HCT116 (cell line): Measurements from ENCODE around the gene ZNF785. TPM values are rescaled to one million over a fixed set of nuclear protein-coding genes. Genes with fewer than 3 reads are reported as not detected.

ENCODE experiments used
- ATAC-seq: fragments of 200-7000 bp; cut with Tn5 transposase; 2 replicates; pipeline ENCODE4 v1.9.1; 2020; ENCODE audit warnings: mild to moderate bottlenecking, moderate library complexity
- BruUV-seq: library from RNA; stranded (reverse); fragments of 400-500 nt; replicated peaks from 2 replicates; lab custom pipeline; 2021; lab: Mats Ljungman, UMichigan
- CTCF ChIA-PET: fragments of 300-600 bp; sonication (Branson Sonifier 250); formaldehyde crosslinking; loops from one replicate; lab custom pipeline; 2021; ENCODE audit warnings: antibody characterized with exemption; lab: Charles Lee
- POLR2A ChIA-PET: fragments of 300-600, 350-600 bp; sonication (Branson Sonifier 250); formaldehyde crosslinking; loops from one replicate; lab custom pipeline; 2021; ENCODE audit warnings: antibody characterized with exemption; lab: Charles Lee
- RAD21 ChIA-PET, 2 experiments: fragments of 300-600 bp; sonication (Branson Sonifier 250); formaldehyde crosslinking; loops; one replicate each; lab custom pipeline; 2023; ENCODE audit warnings: low total read pairs in 2 of 2; ENCODE audit not compliant: uncharacterized antibody in 2 of 2, unreplicated experiment in 2 of 2, low non-redundant PET in 1 of 2; lab: Charles Lee
- DNase-seq: peaks from one replicate; pipeline ENCODE4 v3.0.0-alpha.2; 2010; ENCODE audit warnings: low read depth, low spot score
- H2AFZ ChIP-seq: fragments of 200-600 bp; shearing (Covaris generic), sonication (generic); 2 replicates; pipeline ENCODE4 v1.6.1; 2017; ENCODE audit warnings: low read depth, mixed run types, mixed read lengths, antibody characterized with exemption, low read length; ENCODE audit not compliant: poor library complexity, severe bottlenecking
- H3K27ac ChIP-seq: 2 replicates; pipeline ENCODE4 v1.5.1; 2012; ENCODE audit warnings: low read depth, low read length
- H3K27me3 ChIP-seq: fragments of 200-600 bp; sonication (generic); 2 replicates; pipeline ENCODE4 v1.6.1; 2016; ENCODE audit warnings: mixed run types, low read length, mixed read lengths; ENCODE audit not compliant: insufficient read depth
- H3K36me3 ChIP-seq, 2 experiments: fragments of 200-500 bp in 1 of 2; fragments of 200-600 bp in 1 of 2; sonication (Bioruptor generic) in 1 of 2; sonication (generic) in 1 of 2; 2 replicates each; pipeline versions ENCODE4 v1.5.1 to v1.6.1; 2014 to 2016; ENCODE audit warnings: low read length in 2 of 2, inconsistent platforms in 1 of 2, mixed read lengths in 1 of 2, mixed run types in 1 of 2; ENCODE audit not compliant: insufficient read depth in 2 of 2, control insufficient read depth in 1 of 2
- H3K4me1 ChIP-seq, 2 experiments: fragments of 200-600 bp in 1 of 2; sonication (generic) in 1 of 2; 2 replicates each; pipeline versions ENCODE4 v1.5.1 to v1.6.1; 2012 to 2017; ENCODE audit warnings: low read length in 2 of 2, inconsistent platforms in 1 of 2, mild to moderate bottlenecking in 1 of 2, mixed read lengths in 1 of 2, mixed run types in 1 of 2, moderate library complexity in 1 of 2; ENCODE audit not compliant: insufficient read depth in 2 of 2, control insufficient read depth in 1 of 2
- H3K4me2 ChIP-seq: fragments of 200-600 bp; sonication (generic); 2 replicates; pipeline ENCODE4 v1.6.1; 2017; ENCODE audit warnings: mixed run types, low read length, mixed read lengths
- H3K4me3 ChIP-seq, 2 experiments: fragments of 200-600 bp in 1 of 2; sonication (generic) in 1 of 2; replicated peaks in 1 of 2; 2 replicates each; pipeline ENCODE4 v1.5.1; 2011 to 2016; ENCODE audit warnings: low read length in 2 of 2, control low read depth in 1 of 2, low read depth in 1 of 2, mild to moderate bottlenecking in 1 of 2, mixed read lengths in 1 of 2, mixed run types in 1 of 2
- H3K79me2 ChIP-seq: fragments of 200-600 bp; sonication (generic); 2 replicates; pipeline ENCODE4 v1.6.1; 2017; ENCODE audit warnings: mild to moderate bottlenecking, mixed run types, low read length, moderate library complexity, mixed read lengths; ENCODE audit not compliant: insufficient read depth
- H3K9ac ChIP-seq: fragments of 200-600 bp; sonication (generic); 2 replicates; pipeline ENCODE4 v1.6.1; 2016; ENCODE audit warnings: low read length, mixed read lengths
- H3K9me2 ChIP-seq: fragments of 200-600 bp; sonication (generic), shearing (Covaris generic); 2 replicates; pipeline ENCODE4 v1.6.1; 2017; ENCODE audit warnings: mixed run types, mild to moderate bottlenecking, moderate library complexity; ENCODE audit not compliant: insufficient read depth
- H3K9me3 ChIP-seq, 2 experiments: fragments of 200-500 bp in 1 of 2; fragments of 200-600 bp in 1 of 2; sonication (Bioruptor generic) in 1 of 2; sonication (generic) in 1 of 2; 2 replicates each; pipeline ENCODE4 v1.6.1; 2014 to 2017; ENCODE audit warnings: low read length in 2 of 2, mixed read lengths in 2 of 2, inconsistent platforms in 1 of 2, low read depth in 1 of 2, mild to moderate bottlenecking in 1 of 2, mixed run types in 1 of 2, moderate library complexity in 1 of 2; ENCODE audit not compliant: control insufficient read depth in 1 of 2, insufficient read depth in 1 of 2
- H4K20me1 ChIP-seq: fragments of 200-600 bp; sonication (generic), shearing (Covaris generic); 2 replicates; pipeline ENCODE4 v1.6.1; 2017; ENCODE audit warnings: mixed run types, mild to moderate bottlenecking, moderate library complexity; ENCODE audit not compliant: insufficient read depth
- CBX3 ChIP-seq: IDR thresholded peaks from 2 replicates; pipeline ENCODE4 v1.6.1; 2012; ENCODE audit warnings: low read depth
- EZH2 ChIP-seq: fragments of 200-600 bp; sonication (generic); IDR thresholded peaks from 2 replicates; pipeline ENCODE4 v1.6.1; 2017; ENCODE audit warnings: antibody characterized with exemption, mixed run types
- EZH2phosphoT487 ChIP-seq: fragments of 200-600 bp; IDR thresholded peaks from 2 replicates; pipeline ENCODE4 v1.6.1; 2018; ENCODE audit warnings: antibody characterized with exemption, borderline replicate concordance
- JUND ChIP-seq: IDR thresholded peaks from 2 replicates; pipeline ENCODE4 v1.6.1; 2012
- POLR2AphosphoS5 ChIP-seq: IDR thresholded peaks from 2 replicates; pipeline ENCODE4 v1.6.1; 2011; ENCODE audit warnings: mild to moderate bottlenecking, low read depth, low read length, moderate library complexity
- RAD21 ChIP-seq: IDR thresholded peaks from 2 replicates; pipeline ENCODE4 v1.6.1; 2012; ENCODE audit warnings: low read depth, mild to moderate bottlenecking
- SP1 ChIP-seq: IDR thresholded peaks from 2 replicates; pipeline ENCODE4 v1.6.1; 2012; ENCODE audit warnings: low read depth
- SRF ChIP-seq: IDR thresholded peaks from 2 replicates; pipeline ENCODE4 v1.6.1; 2012; ENCODE audit warnings: low read depth
- ZFX ChIP-seq: fragments of 450-650 bp; IDR thresholded peaks from 2 replicates; pipeline ENCODE4 v1.6.1; 2017
- intact Hi-C: fragments of 100-400 bp; cut with micrococcal nuclease; formaldehyde crosslinking; loops from 2 replicates; pipeline ENCODE4 v1.10.0; 2022
- total RNA-seq: library from RNA; stranded (reverse); gene quantifications from one replicate; pipeline ENCODE4 v1.2.1, GENCODE V29; 2021; ENCODE audit not compliant: unreplicated experiment
- TF ChIP-seq, protein P1 (sequence below): IDR thresholded peaks from 2 replicates; pipeline ENCODE4 v1.6.1; 2012
- TF ChIP-seq, protein P2 (sequence below): IDR thresholded peaks from 2 replicates; pipeline ENCODE4 v1.6.1; 2011; ENCODE audit warnings: mild to moderate bottlenecking, low read length, moderate library complexity; ENCODE audit not compliant: insufficient replicate concordance; ENCODE audit errors: extremely low read depth

Gene ZNF785
- total RNA-seq, 1 experiment from 2014 or later, result 0.15 TPM

DNA sequence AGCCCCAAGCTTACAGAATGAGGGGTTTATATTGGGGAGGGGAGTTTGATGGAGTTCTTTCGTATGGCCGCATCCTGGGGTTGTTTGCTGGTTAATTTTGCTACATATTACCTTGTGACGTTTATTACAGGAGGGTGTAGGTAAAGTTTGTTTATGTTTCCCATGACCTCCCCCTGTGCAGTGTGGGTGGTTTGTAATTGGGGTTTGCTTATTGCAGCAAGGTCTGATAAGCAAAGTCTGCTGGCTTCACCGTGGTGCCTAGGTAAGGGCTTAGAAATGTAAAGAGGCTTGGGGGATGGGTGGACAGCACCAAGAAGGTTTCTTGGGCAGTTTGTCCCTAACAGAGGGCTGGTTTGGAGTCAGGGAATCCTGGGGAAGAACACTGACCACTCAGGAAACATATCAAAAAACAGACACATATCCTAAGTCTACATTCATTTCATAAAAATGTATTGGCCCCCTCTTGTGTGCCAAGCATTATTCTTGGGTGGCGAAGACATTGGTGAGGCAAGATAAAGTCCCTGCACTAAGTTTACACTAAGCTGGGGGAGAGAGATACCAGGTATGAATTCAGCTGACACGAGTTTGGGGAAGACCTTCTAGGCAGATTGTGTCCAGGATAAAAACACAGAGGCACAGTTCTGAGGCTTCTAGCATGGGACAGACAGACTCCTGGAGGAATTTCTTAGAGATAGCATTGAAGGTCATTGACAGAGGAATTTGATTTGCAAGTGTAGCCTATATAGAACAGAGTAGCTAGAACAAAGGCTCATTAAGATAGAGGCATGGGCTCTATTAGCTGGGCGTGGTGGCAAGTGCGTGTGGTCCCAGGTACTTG is 36.9 kb downstream of the ZNF785 start:
- ChIA-PET POLR2A (no interaction called here), CTCF (interaction anchor here (1.1 to 1.6 kb wide), 2 partner anchors 13 to 119 kb away, joined by 4 to 5 read pairs; partner anchors contain the start of gene DCTPP1), RAD21 (no interaction called here)
- no peak overlapping the region for H3K4me3 ChIP-seq
- peaks cover 6 to 13% of the 10 kb centered on the region in 2 experiments for H3K4me1 ChIP-seq
- no peaks in the 10 kb centered on the region for H3K36me3 ChIP-seq
- intact Hi-C loops, result no loop called here
- DNase-seq, result no peak
- no peaks in the 10 kb centered on the region for H3K9me2 ChIP-seq
- no peak for ATAC-seq
- H4K20me1 ChIP-seq, result no peaks in the 10 kb centered on the region
- H3K9ac ChIP-seq, result no peak overlapping the region
- no peak for TF ChIP-seq SP1
- no peak for TF ChIP-seq POLR2AphosphoS5
- TF ChIP-seq ZFX, result no peak
- TF ChIP-seq, protein P1, sequence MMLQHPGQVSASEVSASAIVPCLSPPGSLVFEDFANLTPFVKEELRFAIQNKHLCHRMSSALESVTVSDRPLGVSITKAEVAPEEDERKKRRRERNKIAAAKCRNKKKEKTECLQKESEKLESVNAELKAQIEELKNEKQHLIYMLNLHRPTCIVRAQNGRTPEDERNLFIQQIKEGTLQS, result no peak
- TF ChIP-seq JUND, result no peak
- no peak for TF ChIP-seq EZH2
- no peak for TF ChIP-seq EZH2phosphoT487
- TF ChIP-seq SRF, result no peak
- TF ChIP-seq, protein P2, sequence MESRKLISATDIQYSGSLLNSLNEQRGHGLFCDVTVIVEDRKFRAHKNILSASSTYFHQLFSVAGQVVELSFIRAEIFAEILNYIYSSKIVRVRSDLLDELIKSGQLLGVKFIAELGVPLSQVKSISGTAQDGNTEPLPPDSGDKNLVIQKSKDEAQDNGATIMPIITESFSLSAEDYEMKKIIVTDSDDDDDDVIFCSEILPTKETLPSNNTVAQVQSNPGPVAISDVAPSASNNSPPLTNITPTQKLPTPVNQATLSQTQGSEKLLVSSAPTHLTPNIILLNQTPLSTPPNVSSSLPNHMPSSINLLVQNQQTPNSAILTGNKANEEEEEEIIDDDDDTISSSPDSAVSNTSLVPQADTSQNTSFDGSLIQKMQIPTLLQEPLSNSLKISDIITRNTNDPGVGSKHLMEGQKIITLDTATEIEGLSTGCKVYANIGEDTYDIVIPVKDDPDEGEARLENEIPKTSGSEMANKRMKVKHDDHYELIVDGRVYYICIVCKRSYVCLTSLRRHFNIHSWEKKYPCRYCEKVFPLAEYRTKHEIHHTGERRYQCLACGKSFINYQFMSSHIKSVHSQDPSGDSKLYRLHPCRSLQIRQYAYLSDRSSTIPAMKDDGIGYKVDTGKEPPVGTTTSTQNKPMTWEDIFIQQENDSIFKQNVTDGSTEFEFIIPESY, result no peak
- TF ChIP-seq RAD21, result no peak
- TF ChIP-seq CBX3, result no peak
- no TSS peak for BruUV-seq
- no peaks in the 10 kb centered on the region for H3K79me2 ChIP-seq
- no peak overlapping the region for H3K27ac ChIP-seq
- peak overlapping the region; percentile 23; the same call in 1 of the 2 replicates for H3K4me2 ChIP-seq
- H2AFZ ChIP-seq, result no peak overlapping the region
- H3K27me3 ChIP-seq, result no peaks in the 10 kb centered on the region
- H3K9me3 ChIP-seq, result no peaks in the 10 kb centered on the region
